Natural killer cell treated with Interleukin-12 subunit alpha and Interleukin-12 subunit beta and Interleukin-15 and Interleukin-18, amount 100 ng/mL, for 72 hours (primary cell): ENCODE data around the gene GINS2. TPM values are rescaled to one million over a fixed set of nuclear protein-coding genes. Genes with fewer than 3 reads are reported as not detected.

Source experiments
- ATAC-seq, 2 donors: fragments of 150-1000 bp; cut with Tn5 transposase in 1 of 2; sonication (Bioruptor Pico), chemical (Tn5 transposase) in 1 of 2; 2 replicates each; pipeline ENCODE4 v1.10.0; 2021
- DNase-seq: peaks from one replicate; pipeline ENCODE4 v3.0.0; 2022; ENCODE audit warnings: low spot score
- H3K27ac Mint-ChIP-seq, 2 donors: 1 replicate in 1 of 2; 2 replicates in 1 of 2; pipeline ENCODE4 v1.8.0; 2022; ENCODE audit warnings: mixed read lengths in 2 of 2, mild to moderate bottlenecking in 1 of 2, moderate library complexity in 1 of 2
- H3K27me3 Mint-ChIP-seq, 2 donors: 1 replicate in 1 of 2; 2 replicates in 1 of 2; pipeline ENCODE4 v1.8.0; 2022; ENCODE audit warnings: mixed read lengths in 2 of 2
- H3K36me3 Mint-ChIP-seq: one replicate; pipeline ENCODE4 v1.8.0; 2022; ENCODE audit warnings: mixed read lengths
- H3K4me1 Mint-ChIP-seq, 2 donors: 1 replicate in 1 of 2; 2 replicates in 1 of 2; pipeline ENCODE4 v1.8.0; 2022; ENCODE audit warnings: low read depth in 2 of 2, mixed read lengths in 2 of 2, mild to moderate bottlenecking in 1 of 2
- H3K4me3 Mint-ChIP-seq: one replicate; pipeline ENCODE4 v1.8.0; 2022; ENCODE audit warnings: mixed read lengths
- H3K9me3 Mint-ChIP-seq: 2 replicates; pipeline ENCODE4 v1.8.0; 2022; ENCODE audit warnings: mixed read lengths
- total RNA-seq, 2 donors: library from RNA; stranded (reverse); gene quantifications; one replicate each; pipeline ENCODE4 v1.2.3, GENCODE V29; 2022

Gene GINS2
- total RNA-seq, 2 donors from 2014 or later = 34.3 to 69.5 TPM

- no peaks in the 10 kb centered on the region for H3K4me1 Mint-ChIP-seq
- no peak overlapping the region for H3K4me3 Mint-ChIP-seq
- no peaks in the 10 kb centered on the region for H3K36me3 Mint-ChIP-seq
- no peak for DNase-seq
- no peaks in the 10 kb centered on the region for H3K9me3 Mint-ChIP-seq
- ATAC-seq = no peak
- H3K27me3 Mint-ChIP-seq = no peaks in the 10 kb centered on the region
- no peak overlapping the region for H3K27ac Mint-ChIP-seq
These were observed 33.6 kb upstream of the GINS2 start for GRCh38 chr16:85722128-85722893.

GRCh38 chr16:85720302-85720637 lies 31.5 kb upstream of the GINS2 start:
- ATAC-seq = no peak
- Mint-ChIP-seq H3K27me3 (peaks cover 0 to 3% of the 10 kb centered on the region in 2 donors), H3K27ac (no peak overlapping the region)

GRCh38 chr16:85719605-85720301 lies 31.0 kb upstream of the GINS2 start:
- H3K9me3 Mint-ChIP-seq = no peaks in the 10 kb centered on the region
- H3K27ac Mint-ChIP-seq = no peak overlapping the region
- no peaks in the 10 kb centered on the region for H3K36me3 Mint-ChIP-seq
- H3K27me3 Mint-ChIP-seq = peaks cover 0 to 3% of the 10 kb centered on the region in 2 donors
- H3K4me1 Mint-ChIP-seq = no peaks in the 10 kb centered on the region
- no peak overlapping the region for H3K4me3 Mint-ChIP-seq
- ATAC-seq = no peak
- DNase-seq = no peak

More at GRCh38 chr16:85720302-85720637, 31.5 kb upstream of the GINS2 start:
- Mint-ChIP-seq H3K4me1 (no peaks in the 10 kb centered on the region), H3K9me3 (no peaks in the 10 kb centered on the region), H3K36me3 (no peaks in the 10 kb centered on the region), H3K4me3 (no peak overlapping the region)
- DNase-seq = no peak

GRCh38 chr16:85718682-85719081 lies 29.9 kb upstream of the GINS2 start:
- Mint-ChIP-seq H3K9me3 (no peaks in the 10 kb centered on the region), H3K27ac (no peak overlapping the region), H3K4me3 (no peak overlapping the region), H3K27me3 (peaks cover 0 to 3% of the 10 kb centered on the region in 2 donors), H3K4me1 (no peaks in the 10 kb centered on the region), H3K36me3 (no peaks in the 10 kb centered on the region)
- ATAC-seq (no peak), DNase-seq (no peak)

GRCh38 chr16:85718153-85718477 lies 29.4 kb upstream of the GINS2 start:
- H3K9me3 Mint-ChIP-seq = no peaks in the 10 kb centered on the region
- no peak overlapping the region for H3K27ac Mint-ChIP-seq
- H3K36me3 Mint-ChIP-seq = no peaks in the 10 kb centered on the region
- H3K4me3 Mint-ChIP-seq = no peak overlapping the region
- ATAC-seq = no peak
- no peak for DNase-seq
- peaks cover 0 to 3% of the 10 kb centered on the region in 2 donors for H3K27me3 Mint-ChIP-seq
- H3K4me1 Mint-ChIP-seq = no peaks in the 10 kb centered on the region

GRCh38 chr16:85717393-85718152 lies 28.8 kb upstream of the GINS2 start:
- H3K4me3 Mint-ChIP-seq = no peak overlapping the region
- H3K9me3 Mint-ChIP-seq = no peaks in the 10 kb centered on the region
- H3K27me3 Mint-ChIP-seq = peaks cover 0 to 3% of the 10 kb centered on the region in 2 donors
- ATAC-seq (peak; percentile 61 to 63), DNase-seq (no peak)
- H3K36me3 Mint-ChIP-seq = no peaks in the 10 kb centered on the region
- H3K4me1 Mint-ChIP-seq = no peaks in the 10 kb centered on the region
- no peak overlapping the region for H3K27ac Mint-ChIP-seq

- Mint-ChIP-seq H3K4me3 (no peak overlapping the region), H3K4me1 (no peaks in the 10 kb centered on the region), H3K27me3 (peaks cover 0 to 3% of the 10 kb centered on the region in 2 donors), H3K27ac (no peak overlapping the region), H3K36me3 (no peaks in the 10 kb centered on the region), H3K9me3 (peaks cover 3% of the 10 kb centered on the region)
- ATAC-seq (no peak), DNase-seq (no peak)
These were observed 27.9 kb upstream of the GINS2 start for GRCh38 chr16:85716680-85717038.

GRCh38 chr16:85716022-85716679 lies 27.4 kb upstream of the GINS2 start:
- H3K36me3 Mint-ChIP-seq = no peaks in the 10 kb centered on the region
- no peaks in the 10 kb centered on the region for H3K4me1 Mint-ChIP-seq
- DNase-seq = no peak
- H3K27me3 Mint-ChIP-seq = peaks cover 0 to 3% of the 10 kb centered on the region in 2 donors
- H3K27ac Mint-ChIP-seq = no peak overlapping the region
- H3K9me3 Mint-ChIP-seq = peaks cover 3% of the 10 kb centered on the region
- no peak overlapping the region for H3K4me3 Mint-ChIP-seq
- ATAC-seq = no peak

- no peaks in the 10 kb centered on the region for H3K4me1 Mint-ChIP-seq
- H3K27me3 Mint-ChIP-seq = peaks cover 0 to 3% of the 10 kb centered on the region in 2 donors
- ATAC-seq (no peak), DNase-seq (no peak)
- no peaks in the 10 kb centered on the region for H3K36me3 Mint-ChIP-seq
- H3K9me3 Mint-ChIP-seq = peaks cover 3% of the 10 kb centered on the region
- no peak overlapping the region for H3K4me3 Mint-ChIP-seq
- H3K27ac Mint-ChIP-seq = no peak overlapping the region
These were observed 26.6 kb upstream of the GINS2 start for GRCh38 chr16:85715169-85716021.

- no peak overlapping the region for H3K27ac Mint-ChIP-seq
- no peaks in the 10 kb centered on the region for H3K4me1 Mint-ChIP-seq
- no peak for DNase-seq
- H3K9me3 Mint-ChIP-seq = peaks cover 3% of the 10 kb centered on the region
- H3K27me3 Mint-ChIP-seq = peaks cover 0 to 3% of the 10 kb centered on the region in 2 donors
- H3K36me3 Mint-ChIP-seq = no peaks in the 10 kb centered on the region
- no peak for ATAC-seq
- H3K4me3 Mint-ChIP-seq = no peak overlapping the region
These were observed 24.0 kb upstream of the GINS2 start for GRCh38 chr16:85712801-85713200.

- DNase-seq = no peak
- H3K9me3 Mint-ChIP-seq = peaks cover 3% of the 10 kb centered on the region
- no peaks in the 10 kb centered on the region for H3K4me1 Mint-ChIP-seq
- H3K4me3 Mint-ChIP-seq = no peak overlapping the region
- ATAC-seq = no peak
- H3K27me3 Mint-ChIP-seq = peaks cover 0 to 3% of the 10 kb centered on the region in 2 donors
- H3K27ac Mint-ChIP-seq = no peak overlapping the region
- H3K36me3 Mint-ChIP-seq = no peaks in the 10 kb centered on the region
These were observed 23.3 kb upstream of the GINS2 start for GRCh38 chr16:85711982-85712587.

- Mint-ChIP-seq H3K4me1 (no peaks in the 10 kb centered on the region), H3K36me3 (no peaks in the 10 kb centered on the region), H3K9me3 (peaks cover 3% of the 10 kb centered on the region), H3K27ac (no peak overlapping the region), H3K27me3 (peaks cover 0 to 3% of the 10 kb centered on the region in 2 donors), H3K4me3 (no peak overlapping the region)
- ATAC-seq = no peak
- DNase-seq = no peak
These were observed 22.0 kb upstream of the GINS2 start for GRCh38 chr16:85710732-85711131.
